H1 (cell line): ENCODE results near the gene AP1M1. TPM values are rescaled to one million over a fixed set of nuclear protein-coding genes. Genes with fewer than 3 reads are reported as not detected.
A peak's percentile ranks its signal among the peaks of the same experiment; 100 is the strongest.

Experiments used
- ASH2L ChIP-seq: fragments of 200-600, 300-600 bp; sonication (generic); IDR thresholded peaks from one replicate; pipeline ENCODE4 v1.7.1; 2017; ENCODE audit warnings: low read length
- CHD1 ChIP-seq: IDR thresholded peaks from 2 replicates; pipeline ENCODE4 v1.6.1; 2012; ENCODE audit warnings: low read depth, low read length, improper control_type of control experiment
- CTBP2 ChIP-seq: IDR thresholded peaks from 2 replicates; pipeline ENCODE4 v1.7.0; 2011; ENCODE audit warnings: borderline replicate concordance, mild to moderate bottlenecking, moderate library complexity, mixed read lengths, low read length; ENCODE audit not compliant: insufficient read depth, insufficient read length
- CTCF ChIP-seq, 3 experiments: IDR thresholded peaks; 1 replicate in 2 of 3; 2 replicates in 1 of 3; pipeline versions ENCODE4 v1.5.1 to v1.6.1; 2011; ENCODE audit warnings: low read length in 3 of 3, mild to moderate bottlenecking in 3 of 3, inconsistent platforms in 2 of 3, low read depth in 1 of 3, moderate library complexity in 1 of 3; ENCODE audit not compliant: insufficient read depth in 1 of 3; ENCODE audit errors: control extremely low read depth in 1 of 3
- EP300 ChIP-seq, 2 experiments: IDR thresholded peaks; 1 replicate in 1 of 2; 2 replicates in 1 of 2; pipeline ENCODE4 v1.6.1; 2011 to 2012; ENCODE audit warnings: low read depth in 2 of 2, low read length in 2 of 2, mild to moderate bottlenecking in 2 of 2, borderline replicate concordance in 1 of 2, inconsistent platforms in 1 of 2, moderate library complexity in 1 of 2
- EZH2 ChIP-seq: fragments of 200-600 bp; sonication (generic); IDR thresholded peaks from 2 replicates; pipeline ENCODE4 v1.7.1; 2012; ENCODE audit warnings: low read depth, mild to moderate bottlenecking, moderate library complexity, low read length, inconsistent platforms; ENCODE audit not compliant: severe bottlenecking
- GTF2F1 ChIP-seq: IDR thresholded peaks from 2 replicates; pipeline ENCODE4 v1.6.1; 2012; ENCODE audit warnings: low read depth, low read length, improper control_type of control experiment, borderline replicate concordance
- HDAC2 ChIP-seq, 2 experiments: fragments of 300-600 bp in 1 of 2; sonication (generic) in 1 of 2; IDR thresholded peaks; 2 replicates each; pipeline ENCODE4 v1.6.1; 2011 to 2012; ENCODE audit warnings: low read depth in 2 of 2, low read length in 2 of 2, mild to moderate bottlenecking in 2 of 2, moderate library complexity in 2 of 2, borderline replicate concordance in 1 of 2, inconsistent platforms in 1 of 2
- MAX ChIP-seq: IDR thresholded peaks from 2 replicates; pipeline ENCODE4 v1.6.1; 2012; ENCODE audit warnings: inconsistent platforms
- NANOG ChIP-seq: IDR thresholded peaks from 2 replicates; pipeline ENCODE4 v1.6.1; 2011; ENCODE audit warnings: low read length, low read depth, mild to moderate bottlenecking, inconsistent platforms; ENCODE audit not compliant: insufficient read depth, poor library complexity, severe bottlenecking
- PHF8 ChIP-seq: fragments of 200-600 bp; sonication (generic); conservative IDR thresholded peaks from 2 replicates; pipeline ENCODE4 v1.7.1; 2012; ENCODE audit warnings: low read depth, mild to moderate bottlenecking, inconsistent platforms, low read length, moderate library complexity
- POLR2AphosphoS5 ChIP-seq: IDR thresholded peaks from 2 replicates; pipeline ENCODE4 v1.6.1; 2011; ENCODE audit warnings: low read depth, low read length
- RBBP5 ChIP-seq: IDR thresholded peaks from 2 replicates; pipeline ENCODE4 v1.7.1; 2012; ENCODE audit warnings: low read depth, mild to moderate bottlenecking, inconsistent platforms, low read length, moderate library complexity, borderline replicate concordance
- SIRT6 ChIP-seq: IDR thresholded peaks from one replicate; pipeline ENCODE4 v1.7.1; 2012; ENCODE audit warnings: low read length, inconsistent platforms
- SP4 ChIP-seq: IDR thresholded peaks from 2 replicates; pipeline ENCODE4 v1.6.1; 2012; ENCODE audit warnings: low read length, inconsistent platforms
- SRF ChIP-seq: IDR thresholded peaks from 2 replicates; pipeline ENCODE4 v1.6.1; 2011; ENCODE audit warnings: mild to moderate bottlenecking, low read depth, low read length, moderate library complexity
- TCF12 ChIP-seq: IDR thresholded peaks from 2 replicates; pipeline ENCODE4 v1.6.1; 2011; ENCODE audit warnings: low read depth, mild to moderate bottlenecking, low read length
- USF2 ChIP-seq: IDR thresholded peaks from 2 replicates; pipeline ENCODE4 v1.6.1; 2011; ENCODE audit warnings: low read length, improper control_type of control experiment
- polyA plus RNA-seq, 7 experiments: library from polyadenylated mRNA; depleted of rRNA in 3 of 7; stranded (reverse) in 5 of 7; unstranded in 2 of 7; fragments of >200 nt in 5 of 7; fragments of 200-250 nt in 2 of 7; gene quantifications; 1 replicate in 5 of 7; 2 replicates in 1 of 7; 4 replicates in 1 of 7; pipeline versions ENCODE4 v1.2.1 to v1.2.3, GENCODE V29; 2011 to 2013; ENCODE audit warnings: missing spikeins in 2 of 7, mixed read lengths in 2 of 7
- total RNA-seq: library from RNA; stranded (reverse); fragmentation: NEBNext Ultra II Directional; extraction: Animal tissue kit (Norgen Biotek cat#: 25700); gene quantifications from 2 replicates; pipeline ENCODE4 v1.2.1, GENCODE V29; 2021
- TF ChIP-seq, protein P1 (sequence below): IDR thresholded peaks from 2 replicates; pipeline ENCODE4 v1.6.1; 2011; ENCODE audit warnings: low read depth, mild to moderate bottlenecking, low read length; ENCODE audit not compliant: insufficient read depth

AP1M1 gene
- total and polyA plus RNA-seq, 2 of the 8 experiments (the other 6 are each of a cell fraction or from before 2014, with no cell fraction given): 30.9 to 37.5 TPM

- peak in 2 of 3 experiments; percentile 20 to 30; a peak in 2 of 4 replicates for TF ChIP-seq CTCF (IDR thresholded peaks at IDR 0.05; ENCODE audit: control extremely low read depth in 1 of 3, insufficient read depth in 1 of 3, low read depth in 1 of 3, low read length in 3 of 3)
- peak in 1 of 2 experiments; percentile 47; a peak in 1 of 4 replicates for TF ChIP-seq HDAC2 (IDR thresholded peaks at IDR 0.05; ENCODE audit: borderline replicate concordance in 1 of 2, low read depth in 2 of 2, low read length in 2 of 2)
- no peak for TF ChIP-seq ASH2L
- peak; percentile 96 for TF ChIP-seq SRF
- TF ChIP-seq USF2: no peak
- TF ChIP-seq PHF8: peak; percentile 91
- no peak for TF ChIP-seq CTBP2
- TF ChIP-seq NANOG: no peak
- no peak for TF ChIP-seq TCF12
- peak; percentile 91 for TF ChIP-seq POLR2AphosphoS5
- TF ChIP-seq SP4: no peak
- no peak for TF ChIP-seq EZH2
- no peak for TF ChIP-seq GTF2F1
- TF ChIP-seq MAX: no peak
- no peak for TF ChIP-seq RBBP5
- TF ChIP-seq, protein P1, sequence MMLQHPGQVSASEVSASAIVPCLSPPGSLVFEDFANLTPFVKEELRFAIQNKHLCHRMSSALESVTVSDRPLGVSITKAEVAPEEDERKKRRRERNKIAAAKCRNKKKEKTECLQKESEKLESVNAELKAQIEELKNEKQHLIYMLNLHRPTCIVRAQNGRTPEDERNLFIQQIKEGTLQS: no peak
- no peak for TF ChIP-seq EP300 (IDR thresholded peaks at IDR 0.05; ENCODE audit: borderline replicate concordance in 1 of 2, low read depth in 2 of 2, low read length in 2 of 2)
- TF ChIP-seq SIRT6: no peak
- TF ChIP-seq CHD1: no peak
Measured at GRCh38 chr19:16185123-16185767, 12.5 kb upstream of the AP1M1 start, which contains the start of gene FAM32A (continued).
